Pons (tissue), 1 donor: ENCODE measurements around the gene EPHB1.
A peak's percentile ranks its signal among the peaks of the same experiment; 100 is the strongest.
"Not testable (repeated sequence)": the region's sequence is repeated elsewhere in the genome, so short reads cannot be mapped to it uniquely, and the experiment has no call there.

Experiments
- DNase-seq: peaks from one replicate; pipeline ENCODE4 v3.0.0-alpha.2; 2016; ENCODE audit warnings: low spot score

EPHB1 gene

DNA sequence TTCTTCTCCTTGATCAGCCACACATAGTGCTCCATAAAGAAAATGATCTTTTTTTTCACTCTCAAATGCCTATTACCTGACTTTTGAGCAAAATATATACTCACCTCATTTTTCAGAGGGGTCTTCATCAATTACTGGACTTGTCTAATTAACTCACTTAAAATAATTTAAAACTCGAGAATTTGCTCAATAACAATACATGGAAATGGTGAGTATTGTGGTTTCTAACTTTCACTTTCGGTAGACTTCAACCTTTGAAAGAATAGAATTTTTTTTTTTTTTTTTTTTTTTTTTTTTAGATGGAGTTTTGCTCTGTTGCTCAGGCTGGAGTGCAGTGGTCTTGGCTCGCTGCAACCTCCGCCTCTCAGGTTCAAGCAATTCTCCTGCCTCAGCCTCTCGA is 17.7 kb upstream of the EPHB1 start:
- DNase-seq = no peak

DNA sequence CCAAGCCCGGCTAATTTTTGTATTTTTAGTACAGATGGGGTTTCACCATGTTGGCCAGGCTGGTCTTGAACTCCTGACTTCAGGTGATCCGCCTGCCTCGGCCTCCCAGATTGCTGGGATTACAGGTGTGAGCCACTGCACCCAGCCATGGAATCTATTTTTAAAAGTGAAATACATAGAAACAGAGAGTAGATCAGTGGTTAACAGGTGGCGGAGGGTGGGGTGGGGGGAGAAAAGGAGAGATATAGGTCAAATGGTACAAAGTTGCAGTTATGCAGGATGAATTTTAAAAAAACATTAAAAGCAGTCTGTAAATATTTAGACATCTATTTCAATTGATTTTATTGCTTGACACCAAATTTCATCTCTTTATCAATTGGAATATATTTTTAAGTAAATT is 6.8 kb upstream of the EPHB1 start:
- not testable (repeated sequence) for DNase-seq

DNA sequence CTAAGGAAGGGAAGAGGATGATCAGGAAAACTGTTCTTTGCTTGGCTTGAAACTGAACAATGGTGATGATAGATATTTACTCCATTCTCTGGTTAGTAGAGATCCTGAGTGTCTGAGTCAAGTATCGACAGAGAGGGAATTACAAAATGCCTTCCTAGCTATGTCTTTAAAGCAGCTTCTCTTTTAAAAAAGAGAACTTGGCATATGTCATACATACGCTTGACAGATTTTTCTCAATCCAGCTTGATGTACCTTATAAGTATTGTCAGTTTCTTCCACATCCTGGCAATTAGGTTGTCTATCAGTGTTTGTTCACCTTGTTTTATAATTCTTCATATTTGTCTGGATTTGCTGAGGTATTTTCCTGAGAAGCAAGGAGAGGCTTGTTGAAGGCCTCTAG is 5.0 kb upstream of the EPHB1 start:
- DNase-seq = no peak

DNA sequence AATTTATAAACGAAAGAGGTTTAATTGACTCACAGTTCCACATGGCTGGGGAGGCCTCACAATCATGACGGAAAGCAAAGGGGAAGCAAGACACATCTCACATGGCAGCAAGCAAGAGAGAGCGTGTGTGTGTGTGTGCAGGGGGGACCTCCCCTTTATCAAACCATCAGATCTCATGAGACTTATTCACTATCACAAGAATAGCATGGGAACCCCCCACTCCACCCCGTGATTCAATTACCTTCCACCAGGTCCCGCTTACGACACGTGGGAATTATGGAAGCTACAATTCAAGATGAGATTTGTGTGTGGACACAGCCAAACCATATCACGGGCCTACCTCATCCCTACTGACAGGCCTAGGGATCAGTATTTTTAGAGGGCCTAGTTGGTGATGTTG is 3.1 kb upstream of the EPHB1 start:
- DNase-seq = no peak

DNA sequence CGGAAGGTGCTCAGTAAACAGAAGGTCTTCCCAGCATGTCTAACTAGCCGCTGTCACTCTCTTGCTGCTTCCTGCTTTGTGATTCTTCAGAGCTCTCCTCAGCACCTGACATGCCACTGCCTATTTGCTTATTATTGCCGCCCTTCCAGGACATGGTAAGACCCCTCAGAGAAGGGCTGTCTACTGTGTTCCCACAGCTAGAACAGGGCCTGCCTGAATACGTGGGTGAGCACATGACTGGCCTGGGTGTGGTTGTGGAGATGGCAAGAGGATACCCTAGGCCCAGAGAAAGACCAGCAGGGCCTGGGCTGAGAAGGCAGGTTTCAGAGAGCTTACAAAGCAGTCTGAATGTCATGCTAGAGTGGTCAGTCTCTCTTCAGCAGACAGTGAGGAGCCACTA is 2.4 kb upstream of the EPHB1 start:
- DNase-seq = no peak

DNA sequence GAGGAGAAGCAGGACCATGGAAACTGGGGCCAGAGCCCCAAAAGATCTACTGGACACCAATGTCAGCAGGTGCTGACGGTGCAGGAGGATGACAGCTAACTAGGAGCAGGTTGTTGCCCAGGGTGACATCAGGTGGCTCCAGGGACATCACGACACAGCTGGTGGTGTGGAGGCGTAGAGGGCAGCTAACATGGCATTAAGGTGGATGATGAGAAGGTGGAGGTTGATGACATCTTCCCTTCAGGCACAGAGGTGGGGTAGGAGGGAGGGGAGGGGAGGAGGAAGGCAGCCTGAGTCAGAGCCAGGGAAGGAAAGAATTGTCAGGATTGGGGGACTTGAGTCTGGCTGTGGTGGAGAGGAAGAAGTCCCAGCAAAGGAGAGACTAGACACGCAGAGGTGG is 1.5 kb upstream of the EPHB1 start:
- DNase-seq = no peak

DNA sequence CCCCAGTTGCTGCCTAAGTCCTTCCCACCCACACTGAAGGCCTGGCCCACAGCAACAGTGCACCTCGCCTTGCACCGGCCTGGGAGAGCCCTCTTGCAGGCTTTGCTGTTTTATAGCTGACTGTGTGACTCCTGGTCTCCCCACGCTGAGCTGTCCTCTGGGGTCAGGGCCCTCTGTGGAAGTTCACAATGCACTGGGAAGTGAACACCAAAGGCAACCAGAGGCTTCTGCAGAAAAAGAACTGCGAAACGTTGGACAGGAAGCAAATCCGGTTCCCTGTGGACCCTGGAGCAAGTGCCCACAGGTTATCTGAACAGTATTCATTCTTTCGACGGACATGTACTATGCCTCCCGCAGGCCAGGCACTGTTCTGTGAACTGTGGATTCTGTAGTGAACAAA is 737 bp upstream of the EPHB1 start:
- no peak for DNase-seq

DNA sequence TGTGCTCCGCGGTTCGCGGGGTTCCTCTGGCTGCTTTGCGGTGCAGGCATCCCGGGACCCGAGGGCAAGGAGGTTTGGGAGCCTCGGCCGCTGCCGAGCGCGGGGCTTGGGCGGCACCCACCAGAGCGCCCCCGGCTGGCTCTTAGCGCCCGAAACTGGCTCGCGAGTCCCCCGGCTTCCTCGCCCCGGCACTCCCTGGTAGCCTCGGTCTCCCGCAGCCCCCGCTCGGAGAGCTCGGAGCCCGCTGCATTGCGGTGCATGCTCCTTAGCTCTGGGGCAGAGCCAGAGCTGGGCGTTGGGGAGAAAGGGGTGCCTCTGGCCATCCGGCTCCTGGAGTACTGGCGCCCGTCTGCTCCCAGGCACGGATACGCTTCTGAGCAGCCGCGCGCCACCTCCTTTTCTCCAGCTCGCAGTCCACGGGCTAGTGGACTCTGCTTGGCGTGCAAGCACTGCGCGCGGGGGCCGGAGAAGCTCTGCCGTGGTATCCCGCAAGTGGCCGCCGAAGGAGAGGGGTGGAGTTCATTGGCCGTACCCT is 753 bp downstream of the EPHB1 start:
- no peak for DNase-seq

DNA sequence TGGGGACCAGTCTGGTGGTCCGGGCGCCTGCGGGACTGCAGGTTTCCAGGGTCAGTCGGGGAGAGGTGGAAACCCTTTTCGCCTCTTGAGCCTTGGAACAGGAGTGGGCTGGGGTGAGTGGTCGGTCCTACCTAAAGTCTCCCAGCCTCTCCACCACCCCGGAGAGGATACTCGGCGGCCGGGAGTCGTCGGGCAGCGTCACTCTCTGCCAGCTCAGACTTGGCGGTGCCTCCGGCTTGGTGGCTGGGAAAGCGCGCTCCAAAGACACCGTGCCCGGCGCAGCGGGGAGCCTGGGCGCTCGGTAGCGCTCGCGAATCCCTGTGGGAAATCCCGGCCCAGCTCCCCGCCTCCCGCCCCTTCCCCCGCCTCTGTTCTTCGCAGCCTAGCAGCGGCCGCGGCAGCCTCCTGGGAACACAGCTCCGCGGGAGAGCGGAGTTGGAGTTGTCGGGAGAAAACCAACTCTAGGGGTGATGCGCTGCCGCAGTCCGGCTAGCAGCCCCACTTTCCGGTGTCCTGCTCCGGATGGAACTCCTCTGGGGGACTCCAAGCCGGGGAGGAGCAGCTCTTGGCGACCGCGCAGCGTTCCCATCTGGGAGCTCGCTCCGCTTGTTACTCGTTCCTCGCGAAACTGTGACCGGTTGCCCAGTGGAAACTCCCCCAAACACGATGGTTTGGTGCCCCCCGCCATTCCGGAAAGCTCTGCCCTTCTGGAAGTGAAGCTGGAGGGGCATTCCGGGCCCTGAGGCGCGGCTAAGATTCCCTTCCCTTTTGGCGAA is 1.4 kb downstream of the EPHB1 start:
- no peak for DNase-seq

DNA sequence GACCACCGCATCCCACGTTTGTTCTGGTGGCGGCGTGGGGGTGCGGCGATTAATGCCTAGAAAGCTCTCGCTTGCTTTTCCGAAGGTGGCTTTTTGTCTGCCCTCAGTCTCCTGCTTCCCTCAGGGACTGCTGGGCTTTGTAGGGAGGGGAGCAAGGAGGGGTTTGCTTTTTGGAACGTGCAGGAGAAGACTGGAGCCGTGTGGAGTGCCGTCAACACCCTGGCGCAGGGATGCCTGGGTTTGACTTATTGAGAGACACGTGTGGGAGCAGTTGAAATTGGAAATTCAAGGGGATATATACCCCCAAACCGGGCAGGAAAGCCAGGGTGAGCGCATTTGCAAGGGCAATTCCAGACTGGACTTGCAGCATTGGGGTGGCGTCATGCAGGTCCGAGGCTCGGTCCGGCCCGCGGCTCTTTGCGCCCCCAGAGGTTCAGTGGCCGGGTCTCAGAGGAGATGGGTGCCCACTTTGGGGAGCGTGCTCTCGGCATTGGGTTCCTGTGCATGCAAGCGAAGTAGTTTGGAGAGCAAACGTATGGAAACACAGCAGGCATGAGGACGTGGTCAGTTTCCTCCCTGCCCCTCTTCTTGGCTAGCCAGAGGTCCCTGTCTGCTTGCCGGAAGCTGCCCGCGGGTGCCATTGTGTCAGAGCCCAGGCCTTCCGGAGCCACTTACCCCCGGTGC is 2.1 kb downstream of the EPHB1 start:
- no peak for DNase-seq

DNA sequence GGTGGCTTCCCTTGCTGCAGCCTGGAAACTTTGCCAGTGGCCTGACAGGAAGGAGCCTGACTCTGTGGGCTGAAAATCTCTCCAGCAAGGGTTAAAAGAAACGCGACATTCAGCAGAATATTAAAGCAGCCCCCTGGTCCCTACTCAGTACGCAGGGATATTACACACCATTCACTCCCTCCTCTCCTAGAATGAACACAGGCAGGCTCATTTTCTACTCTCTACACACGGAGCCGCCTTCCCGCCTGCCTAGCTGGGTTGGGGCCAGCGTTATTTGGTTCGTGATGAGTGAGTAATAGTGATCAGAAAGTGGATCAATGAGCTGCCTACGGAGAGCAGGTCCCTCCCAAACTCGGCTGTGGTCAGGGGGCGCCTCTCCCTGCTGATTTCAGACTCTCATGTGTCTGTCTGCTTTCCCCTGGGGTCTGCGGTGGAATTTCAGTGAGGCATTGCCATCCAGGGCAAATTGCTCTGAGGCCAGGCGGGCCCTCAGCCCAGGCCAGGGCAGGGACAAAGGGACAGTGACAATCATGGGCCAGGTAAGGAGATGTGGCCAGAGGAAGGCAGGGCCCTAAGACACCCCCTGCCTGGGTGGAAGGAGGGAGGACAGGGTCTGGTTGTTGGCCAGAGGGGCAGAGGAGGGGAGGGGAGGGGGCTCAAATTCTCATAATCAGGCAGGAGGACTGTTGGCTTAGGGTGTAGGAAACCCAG is 2.8 kb downstream of the EPHB1 start:
- DNase-seq = no peak

DNA sequence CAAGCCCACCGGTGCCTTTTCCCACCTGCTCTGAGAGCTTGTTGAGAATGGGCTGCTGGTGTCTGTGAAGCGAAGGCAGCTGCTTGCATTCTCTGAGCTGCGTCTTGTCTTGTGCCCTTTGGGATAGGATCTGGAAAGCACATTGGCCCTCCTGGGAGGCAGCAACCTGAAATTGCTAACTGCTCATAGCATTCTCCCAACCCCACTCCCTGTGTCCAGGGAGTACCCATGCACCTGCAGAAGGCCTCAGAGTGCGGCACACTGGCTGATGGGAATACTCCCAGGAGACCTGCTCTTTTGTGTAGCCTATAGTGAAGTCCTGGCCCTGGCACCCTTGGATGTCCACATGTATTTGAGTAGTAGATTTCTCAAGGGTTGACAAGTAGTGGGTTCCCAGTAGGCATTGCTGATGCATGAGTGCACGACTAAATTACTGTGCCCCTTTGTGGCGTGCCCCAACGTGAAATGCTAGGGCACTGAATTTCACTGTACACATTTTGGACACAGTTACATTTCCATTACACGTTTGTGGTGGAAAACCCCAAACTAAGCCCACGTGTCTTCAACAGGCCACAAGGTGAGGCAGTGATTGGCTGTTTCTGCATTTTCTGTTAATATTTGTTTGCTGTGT is 3.7 kb downstream of the EPHB1 start:
- DNase-seq = no peak

DNA sequence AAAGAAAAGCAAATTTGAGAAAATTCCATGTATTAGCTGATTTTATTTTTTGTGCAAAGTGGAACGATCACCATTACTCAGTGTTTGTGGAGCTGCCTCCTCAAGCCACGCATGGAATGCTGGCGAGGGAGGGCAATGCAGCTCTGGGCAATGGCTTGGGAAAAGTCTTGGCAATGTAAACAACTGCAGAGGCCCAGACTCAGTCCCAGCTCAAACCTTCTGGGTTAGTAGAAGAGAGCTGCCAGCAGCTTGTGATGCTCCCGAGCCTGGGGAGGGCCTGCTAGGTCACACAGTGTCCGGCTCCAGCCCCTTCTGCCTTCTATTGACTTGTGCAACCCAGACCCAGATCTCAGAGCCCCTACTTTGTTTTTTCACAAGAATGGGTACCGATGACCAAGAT is 4.3 kb downstream of the EPHB1 start:
- DNase-seq = peak; percentile 23

DNA sequence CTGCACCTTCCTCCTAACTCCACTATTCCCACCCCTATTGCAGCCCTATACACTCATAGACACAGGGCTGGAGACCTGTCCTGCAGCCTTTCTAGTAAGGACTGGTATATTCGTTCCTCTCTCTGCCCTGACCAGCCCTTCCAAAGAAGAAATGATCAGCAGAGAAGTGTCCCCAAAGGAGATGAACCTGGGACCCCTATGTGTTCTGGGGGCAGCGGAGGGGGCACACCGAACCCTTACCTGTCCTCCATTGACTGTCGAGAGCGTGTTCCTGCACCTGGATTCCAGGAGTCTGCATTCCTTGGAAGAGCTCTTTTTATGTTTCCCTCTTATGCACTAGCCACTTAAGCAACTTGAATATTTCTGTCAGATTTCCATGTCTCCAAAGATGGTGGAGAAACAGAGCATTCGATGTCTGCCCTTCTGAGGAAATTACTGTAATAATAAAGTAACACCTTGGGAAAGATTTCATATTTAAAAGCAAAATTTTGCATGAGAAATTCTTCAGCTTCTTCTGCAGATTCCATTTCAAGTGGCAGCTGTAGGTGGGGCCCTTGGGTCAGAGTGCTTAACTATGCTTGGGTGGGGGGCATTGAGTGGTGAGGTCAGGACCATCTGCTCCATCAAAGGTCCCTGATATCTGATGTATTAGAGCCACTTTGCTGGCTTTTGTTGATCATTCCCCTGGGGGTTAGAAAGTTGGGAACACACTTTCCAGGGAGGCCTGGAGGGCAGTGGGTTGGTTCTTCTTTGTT is 6.3 kb downstream of the EPHB1 start:
- DNase-seq = no peak

DNA sequence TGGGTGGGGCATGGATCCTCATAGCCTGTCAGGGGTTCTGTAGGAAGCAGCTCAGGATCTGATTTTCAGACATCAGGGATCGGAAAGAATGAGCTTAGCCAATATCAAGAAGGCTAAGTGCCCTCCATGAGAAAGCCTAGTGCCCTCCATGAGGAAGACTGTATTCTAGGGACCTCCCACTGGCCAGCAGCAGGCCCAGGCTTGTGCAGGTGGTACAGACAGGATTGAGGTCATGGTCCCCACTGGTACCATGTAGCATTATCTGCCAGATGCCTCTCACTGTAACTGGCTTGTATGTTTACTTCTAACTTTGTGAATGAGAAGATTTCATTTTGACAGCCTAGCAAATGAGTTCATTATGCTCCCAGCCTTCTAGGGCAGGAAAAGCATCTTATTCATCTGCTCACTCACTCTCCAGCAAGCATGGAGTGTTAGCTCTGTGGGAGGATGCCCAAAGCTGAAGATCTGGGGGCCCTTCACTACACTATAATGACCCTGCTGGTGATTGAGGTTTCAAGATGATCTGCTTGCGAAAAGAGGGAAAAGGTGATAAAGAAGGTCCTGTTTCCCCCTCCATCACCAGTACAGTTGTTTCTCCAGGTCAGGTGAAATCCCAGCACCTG is 7.5 kb downstream of the EPHB1 start:
- DNase-seq = no peak

DNA sequence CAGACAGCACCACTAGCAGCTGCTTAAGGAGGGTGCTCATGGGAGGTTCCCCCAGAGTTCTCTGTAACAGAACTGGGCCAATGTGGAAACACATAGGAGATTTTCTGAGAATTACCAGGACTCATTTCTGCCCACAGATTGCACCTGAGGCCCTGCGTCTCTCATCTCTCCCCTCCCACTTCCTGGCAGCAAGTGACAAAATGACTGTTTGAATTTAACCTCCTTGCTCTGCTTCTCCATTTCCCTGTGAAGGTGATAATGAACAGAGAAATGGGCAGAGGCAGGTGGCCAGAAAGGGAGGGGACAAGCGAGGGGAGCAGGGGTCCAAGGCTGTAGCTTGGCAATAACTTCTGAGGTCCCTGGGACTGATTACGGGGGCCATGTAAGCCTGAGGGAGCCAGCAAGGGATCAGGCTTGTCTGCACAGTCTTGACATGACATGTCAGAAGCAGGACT is 8.0 kb downstream of the EPHB1 start:
- no peak for DNase-seq

DNA sequence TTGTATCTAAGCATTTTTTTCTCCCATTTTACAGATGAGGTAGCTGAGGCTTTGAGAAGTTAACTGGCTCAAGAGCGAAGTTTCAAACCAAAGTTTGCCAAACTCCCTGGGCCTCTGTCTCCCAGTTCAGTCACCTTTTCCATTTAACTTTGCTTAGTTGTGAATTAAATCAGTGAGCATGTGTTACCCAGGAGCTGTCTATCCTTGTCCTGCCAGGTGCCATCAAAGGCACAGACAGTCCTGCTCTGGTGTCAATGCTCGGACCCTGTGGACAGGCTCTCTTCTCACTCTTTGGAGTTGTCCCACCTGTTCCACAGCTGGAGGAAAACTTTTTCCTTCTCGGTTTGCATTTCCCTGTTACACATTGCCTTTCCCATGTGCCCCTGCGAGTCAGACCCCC is 8.6 kb downstream of the EPHB1 start:
- no peak for DNase-seq

DNA sequence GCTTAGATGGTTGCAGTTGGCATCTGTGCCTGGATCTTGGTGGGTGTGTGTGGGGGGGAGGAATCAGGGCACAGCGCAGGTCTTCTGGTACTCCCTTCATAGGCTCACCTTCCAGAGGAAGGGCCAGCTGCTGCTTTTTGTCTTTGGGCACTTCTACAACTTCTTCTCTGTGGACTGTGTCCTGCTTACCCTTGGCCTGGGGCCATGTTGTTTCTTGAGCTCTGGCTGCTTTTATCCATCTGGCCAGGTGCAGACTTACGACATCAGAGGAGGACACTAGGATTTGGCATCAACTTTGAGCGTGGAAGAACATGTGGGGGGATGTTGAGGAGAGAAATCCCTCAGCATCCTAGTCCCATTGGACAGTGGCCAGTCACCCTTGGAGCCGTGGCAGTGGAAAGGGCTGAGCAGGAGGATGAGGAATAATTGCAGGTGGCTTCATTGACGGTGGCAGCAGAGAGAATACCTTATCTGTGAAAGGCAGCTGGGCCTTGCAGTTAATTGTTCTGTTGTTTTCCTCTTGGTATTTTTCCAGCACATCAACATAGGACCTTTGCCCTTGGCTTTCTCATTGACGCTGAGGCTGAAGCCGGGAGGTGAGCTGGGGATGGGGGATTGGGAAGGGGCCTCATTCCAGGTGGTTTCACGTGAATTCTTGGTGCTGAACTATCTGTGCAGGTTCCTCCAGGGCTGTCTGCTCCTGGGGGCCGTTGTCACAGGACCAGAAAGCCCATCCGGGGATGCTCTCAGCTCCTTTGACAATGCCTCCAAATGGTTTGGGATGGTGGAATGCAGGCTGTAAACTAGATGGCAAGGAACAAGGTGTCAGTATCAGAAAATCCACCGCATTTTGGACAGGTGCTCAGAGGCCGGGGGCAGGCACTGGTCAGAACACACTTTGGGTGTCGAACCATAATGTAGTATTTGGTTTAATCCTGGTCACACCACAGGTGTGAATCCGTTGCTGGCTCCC is 9.7 kb downstream of the EPHB1 start:
- DNase-seq = no peak

DNA sequence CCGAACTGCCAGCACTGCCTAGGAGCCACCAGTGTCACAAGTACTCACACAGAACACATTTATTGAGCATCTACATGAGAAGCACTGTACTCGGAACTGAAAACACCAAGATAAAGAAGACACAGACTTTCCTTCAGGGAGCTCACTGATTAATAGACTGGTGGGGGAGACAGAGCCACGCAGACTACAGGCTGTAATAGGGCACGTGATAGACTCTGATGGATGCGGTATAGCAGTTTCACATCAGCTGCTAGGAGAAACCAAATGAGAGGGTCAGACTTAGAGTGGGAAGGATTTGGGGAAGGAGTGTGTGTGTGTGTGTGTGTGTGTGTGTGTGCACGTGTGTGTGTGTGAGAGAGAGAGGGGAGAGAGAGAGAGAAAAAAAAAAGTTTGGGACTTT is 12.1 kb downstream of the EPHB1 start:
- DNase-seq = no peak

DNA sequence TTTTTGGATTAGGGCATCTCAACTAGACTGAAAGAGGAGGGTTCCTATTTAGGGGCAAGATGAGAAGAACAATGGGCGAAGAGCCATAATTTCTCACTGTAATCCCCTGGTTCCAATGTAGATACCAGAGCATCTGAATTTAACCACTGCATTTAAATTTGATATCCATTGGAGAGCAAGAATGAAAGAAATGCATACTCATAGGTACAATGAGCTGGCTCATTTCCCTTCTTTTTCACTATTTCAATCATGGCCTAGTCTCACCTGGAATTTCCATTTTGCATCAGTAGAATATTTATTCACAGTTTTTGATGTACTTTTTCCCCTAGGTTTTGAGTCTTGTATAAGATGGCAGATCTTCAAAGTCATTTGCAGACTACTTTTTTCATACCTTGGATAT is 13.8 kb downstream of the EPHB1 start:
- no peak for DNase-seq
